Muscle of leg (tissue), 11 donors: ENCODE data around the gene CTNNA1. TPM values are rescaled to one million over a fixed set of nuclear protein-coding genes. Genes with fewer than 3 reads are reported as not detected.
"Not testable (repeated sequence)": the region's sequence is repeated elsewhere in the genome, so short reads cannot be mapped to it uniquely, and the experiment has no call there.

Experiments used
- DNase-seq: peaks from one replicate; pipeline ENCODE4 v3.0.0; 2013
- H3K27ac ChIP-seq: one replicate; pipeline ENCODE4 v1.5.1; 2013; ENCODE audit warnings: mild to moderate bottlenecking, low read length, control low read depth
- H3K27me3 ChIP-seq: one replicate; pipeline ENCODE4 v1.6.1; 2013; ENCODE audit warnings: low read length; ENCODE audit not compliant: control insufficient read depth, insufficient read depth
- H3K36me3 ChIP-seq: one replicate; pipeline ENCODE4 v1.6.1; 2013; ENCODE audit warnings: low read length; ENCODE audit not compliant: control insufficient read depth, insufficient read depth
- H3K4me1 ChIP-seq: one replicate; pipeline ENCODE4 v1.6.1; 2013; ENCODE audit warnings: low read length; ENCODE audit not compliant: control insufficient read depth, insufficient read depth
- H3K4me3 ChIP-seq: one replicate; pipeline ENCODE4 v1.5.1; 2013; ENCODE audit warnings: low read length, control low read depth
- H3K9me3 ChIP-seq: replicated peaks from 2 replicates; pipeline ENCODE4 v1.6.1; 2013; ENCODE audit warnings: low read depth, low read length; ENCODE audit not compliant: control insufficient read depth
- WGBS: methylation state at CpG from one replicate; pipeline ENCODE4 v1.1.5; 2013; ENCODE audit warnings: missing lambda C conversion rate; ENCODE audit not compliant: insufficient coverage; 5-methylcytosine and 5-hydroxymethylcytosine counted together
- polyA plus RNA-seq, 8 donors: library from polyadenylated mRNA; unstranded; fragments of 120-200 nt; gene quantifications; one replicate each; pipeline versions ENCODE4 v1.2.1 to v1.2.3, GENCODE V29; 2013; ENCODE audit warnings: inconsistent platforms in 1 of 8, low replicate concordance in 1 of 8; ENCODE audit not compliant: insufficient read length in 8 of 8, insufficient read depth in 1 of 8
- total RNA-seq: library from RNA; stranded (reverse); fragments of 120-200 nt; gene quantifications from one replicate; pipeline ENCODE4 v1.2.4, GENCODE V29; 2013

The CTNNA1 gene
- total and polyA plus RNA-seq, 9 donors, result 247 to 344 (median 297) TPM

- H3K36me3 ChIP-seq, result peaks cover 18% of the 10 kb centered on the region
Measured at GRCh38 chr5:138824924-138825863, 72.0 kb downstream of the CTNNA1 start.

GRCh38 chr5:138828556-138828955, 75.3 kb downstream of the CTNNA1 start:
- H3K27me3 ChIP-seq, result no peaks in the 10 kb centered on the region
- H3K4me1 ChIP-seq, result peaks cover 2% of the 10 kb centered on the region
- H3K9me3 ChIP-seq, result no peaks in the 10 kb centered on the region
- no peak overlapping the region for H3K27ac ChIP-seq
- H3K4me3 ChIP-seq, result no peak overlapping the region
- WGBS, result no CpG with 5 or more reads among the region's 4 CpGs
- no peak for DNase-seq
- H3K36me3 ChIP-seq, result peaks cover 20% of the 10 kb centered on the region

More at GRCh38 chr5:138824924-138825863, 72.0 kb downstream of the CTNNA1 start:
- WGBS, result no CpG with 5 or more reads among the region's 5 CpGs
- no peak for DNase-seq
- Histone ChIP-seq H3K9me3 (no peaks in the 10 kb centered on the region), H3K4me1 (peaks cover 4% of the 10 kb centered on the region), H3K27ac (peak overlapping the region; percentile 6), H3K4me3 (no peak overlapping the region), H3K27me3 (no peaks in the 10 kb centered on the region)

- no peaks in the 10 kb centered on the region for H3K9me3 ChIP-seq
- no peak for DNase-seq
- H3K27me3 ChIP-seq, result no peaks in the 10 kb centered on the region
- H3K4me3 ChIP-seq, result no peak overlapping the region
- H3K36me3 ChIP-seq, result peaks cover 20% of the 10 kb centered on the region
- H3K4me1 ChIP-seq, result peaks cover 2% of the 10 kb centered on the region
- WGBS, result no CpG with 5 or more reads among the region's 3 CpGs
- H3K27ac ChIP-seq, result no peak overlapping the region
Measured at GRCh38 chr5:138829341-138829740, 76.1 kb downstream of the CTNNA1 start.

- H3K27ac ChIP-seq, result no peak overlapping the region
- H3K4me3 ChIP-seq, result no peak overlapping the region
- H3K9me3 ChIP-seq, result no peaks in the 10 kb centered on the region
- no peaks in the 10 kb centered on the region for H3K27me3 ChIP-seq
- no peaks in the 10 kb centered on the region for H3K4me1 ChIP-seq
- DNase-seq, result no peak
- H3K36me3 ChIP-seq, result peaks cover 15% of the 10 kb centered on the region
Measured at GRCh38 chr5:138831703-138832102, 78.5 kb downstream of the CTNNA1 start.

GRCh38 chr5:138832218-138832617, 79.0 kb downstream of the CTNNA1 start:
- no peak overlapping the region for H3K27ac ChIP-seq
- no peaks in the 10 kb centered on the region for H3K4me1 ChIP-seq
- no peak overlapping the region for H3K4me3 ChIP-seq
- no peak for DNase-seq
- no peaks in the 10 kb centered on the region for H3K9me3 ChIP-seq
- H3K36me3 ChIP-seq, result peaks cover 14% of the 10 kb centered on the region
- no CpG with 5 or more reads among the region's 2 CpGs for WGBS
- H3K27me3 ChIP-seq, result no peaks in the 10 kb centered on the region

- WGBS, result 43% methylated on average over 2 of the region's 2 CpGs
- DNase-seq, result no peak
- Histone ChIP-seq H3K27ac (no peak overlapping the region), H3K4me3 (no peak overlapping the region), H3K9me3 (no peaks in the 10 kb centered on the region), H3K27me3 (no peaks in the 10 kb centered on the region), H3K4me1 (no peaks in the 10 kb centered on the region), H3K36me3 (peaks cover 10% of the 10 kb centered on the region)
Measured at GRCh38 chr5:138833080-138833479, 79.9 kb downstream of the CTNNA1 start.

- H3K4me3 ChIP-seq, result no peak overlapping the region
- H3K4me1 ChIP-seq, result no peaks in the 10 kb centered on the region
- H3K27ac ChIP-seq, result no peak overlapping the region
- peaks cover 7% of the 10 kb centered on the region for H3K36me3 ChIP-seq
- no CpG with 5 or more reads among the region's 3 CpGs for WGBS
- H3K9me3 ChIP-seq, result no peaks in the 10 kb centered on the region
- no peaks in the 10 kb centered on the region for H3K27me3 ChIP-seq
- DNase-seq, result no peak
Measured at GRCh38 chr5:138833726-138834480, 80.7 kb downstream of the CTNNA1 start.

GRCh38 chr5:138834853-138835252, 81.6 kb downstream of the CTNNA1 start:
- not testable (repeated sequence) for H3K4me3 ChIP-seq, H3K4me1 ChIP-seq, H3K36me3 ChIP-seq, H3K9me3 ChIP-seq, H3K27ac ChIP-seq, H3K27me3 ChIP-seq, DNase-seq
- WGBS, result 87% methylated on average over 6 of the region's 6 CpGs

GRCh38 chr5:138837160-138837559, 83.9 kb downstream of the CTNNA1 start:
- Histone ChIP-seq H3K27me3 (no peaks in the 10 kb centered on the region), H3K4me1 (peaks cover 4% of the 10 kb centered on the region), H3K36me3 (no peaks in the 10 kb centered on the region), H3K27ac (no peak overlapping the region), H3K4me3 (no peak overlapping the region), H3K9me3 (no peaks in the 10 kb centered on the region)
- WGBS, result no CpG with 5 or more reads among the region's 4 CpGs
- DNase-seq, result no peak

GRCh38 chr5:138840103-138840502, 86.9 kb downstream of the CTNNA1 start:
- no peak overlapping the region for H3K4me3 ChIP-seq
- H3K9me3 ChIP-seq, result no peaks in the 10 kb centered on the region
- H3K27me3 ChIP-seq, result no peaks in the 10 kb centered on the region
- H3K27ac ChIP-seq, result no peak overlapping the region
- peaks cover 6% of the 10 kb centered on the region for H3K4me1 ChIP-seq
- no peak for DNase-seq
- no peaks in the 10 kb centered on the region for H3K36me3 ChIP-seq
- WGBS, result 20% methylated on average over 1 of the region's 3 CpGs
